NB4 (cell line): ENCODE data around the gene FAM76A.

Source experiments
- POLR2A ChIP-seq: IDR thresholded peaks from 2 replicates; pipeline ENCODE4 v1.6.1; 2011; ENCODE audit warnings: mild to moderate bottlenecking; ENCODE audit not compliant: insufficient read length; ENCODE audit errors: extremely low read depth
- TF ChIP-seq, protein P1 (sequence below): IDR thresholded peaks from one replicate; pipeline ENCODE4 v1.5.1; 2012; ENCODE audit warnings: low read depth, low read length

DNA sequence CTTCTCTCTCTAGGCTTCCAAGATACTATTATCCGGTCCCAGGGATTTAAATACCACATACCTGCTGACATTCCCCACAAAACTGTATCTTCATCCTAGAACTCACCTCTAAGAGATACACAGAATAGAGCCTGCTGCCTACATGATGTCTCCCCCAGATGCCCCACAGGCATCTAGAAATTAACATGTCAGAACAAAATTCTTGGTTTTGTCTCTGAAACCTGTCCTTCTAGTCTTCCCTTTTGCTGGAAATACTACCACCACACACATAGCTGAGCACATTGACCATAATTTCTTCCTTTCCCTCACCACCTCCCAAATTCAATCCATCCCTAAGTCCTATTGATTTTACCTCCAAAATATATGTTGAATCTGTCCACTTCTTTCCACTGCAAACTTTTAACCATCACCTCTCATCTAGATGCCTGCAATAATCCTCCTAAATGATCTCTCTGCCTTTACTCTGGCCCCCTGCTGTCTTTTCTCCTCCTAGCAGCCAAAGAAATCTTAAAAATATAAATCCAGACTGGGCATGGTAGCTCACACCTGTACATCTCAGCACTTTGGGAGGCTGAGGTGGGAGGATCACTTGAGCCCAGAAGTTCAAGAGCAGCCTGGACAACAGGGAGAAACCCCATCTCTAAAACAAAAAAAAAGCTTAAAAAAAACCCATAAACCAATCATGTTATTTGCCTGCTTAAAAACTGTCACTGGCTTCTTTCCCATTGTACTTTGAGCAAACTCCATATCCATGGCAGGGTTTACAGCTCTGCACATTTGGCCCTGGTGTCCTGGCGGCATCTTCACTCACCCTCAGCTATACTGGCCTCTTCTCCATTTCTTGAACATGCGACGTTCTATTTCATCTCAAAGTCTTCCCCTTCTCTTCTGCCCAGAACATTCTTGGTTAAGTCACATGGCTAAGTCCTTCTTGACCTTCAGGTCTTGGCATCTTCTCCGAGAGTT, 6.2 kb upstream of the FAM76A start:
- TF ChIP-seq, protein P1, sequence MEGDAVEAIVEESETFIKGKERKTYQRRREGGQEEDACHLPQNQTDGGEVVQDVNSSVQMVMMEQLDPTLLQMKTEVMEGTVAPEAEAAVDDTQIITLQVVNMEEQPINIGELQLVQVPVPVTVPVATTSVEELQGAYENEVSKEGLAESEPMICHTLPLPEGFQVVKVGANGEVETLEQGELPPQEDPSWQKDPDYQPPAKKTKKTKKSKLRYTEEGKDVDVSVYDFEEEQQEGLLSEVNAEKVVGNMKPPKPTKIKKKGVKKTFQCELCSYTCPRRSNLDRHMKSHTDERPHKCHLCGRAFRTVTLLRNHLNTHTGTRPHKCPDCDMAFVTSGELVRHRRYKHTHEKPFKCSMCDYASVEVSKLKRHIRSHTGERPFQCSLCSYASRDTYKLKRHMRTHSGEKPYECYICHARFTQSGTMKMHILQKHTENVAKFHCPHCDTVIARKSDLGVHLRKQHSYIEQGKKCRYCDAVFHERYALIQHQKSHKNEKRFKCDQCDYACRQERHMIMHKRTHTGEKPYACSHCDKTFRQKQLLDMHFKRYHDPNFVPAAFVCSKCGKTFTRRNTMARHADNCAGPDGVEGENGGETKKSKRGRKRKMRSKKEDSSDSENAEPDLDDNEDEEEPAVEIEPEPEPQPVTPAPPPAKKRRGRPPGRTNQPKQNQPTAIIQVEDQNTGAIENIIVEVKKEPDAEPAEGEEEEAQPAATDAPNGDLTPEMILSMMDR, result no peak
- no peak for TF ChIP-seq POLR2A
